Thyroid gland (tissue), 4 donors: Measurements from ENCODE around the gene ASCC1. TPM values are rescaled to one million over a fixed set of nuclear protein-coding genes. Genes with fewer than 3 reads are reported as not detected.
"Not testable (repeated sequence)": the region's sequence is repeated elsewhere in the genome, so short reads cannot be mapped to it uniquely, and the experiment has no call there.

Experiments used
- DNase-seq, 2 donors: peaks; one replicate each; pipeline ENCODE4 v3.0.0-alpha.2; 2019
- H3K27ac ChIP-seq, 3 donors: fragments of 200-600 bp; sonication (generic); 1 replicate in 2 of 3; 2 replicates in 1 of 3; pipeline ENCODE4 v1.5.1; 2016 to 2019; ENCODE audit warnings: mild to moderate bottlenecking in 1 of 3, moderate library complexity in 1 of 3
- H3K27me3 ChIP-seq: fragments of 200-600 bp; sonication (generic); one replicate; pipeline ENCODE4 v1.5.1; 2019
- H3K36me3 ChIP-seq, 2 donors: fragments of 200-600 bp; sonication (generic); one replicate each; pipeline ENCODE4 v1.5.1; 2016 to 2019
- H3K4me1 ChIP-seq, 2 donors: fragments of 200-600 bp; sonication (generic); one replicate each; pipeline ENCODE4 v1.5.1; 2017 to 2019
- H3K4me3 ChIP-seq, 3 donors: fragments of 200-600 bp; sonication (generic); replicated peaks in 1 of 3; 1 replicate in 2 of 3; 2 replicates in 1 of 3; pipeline ENCODE4 v1.5.1; 2016; ENCODE audit warnings: mild to moderate bottlenecking in 1 of 3
- H3K9me3 ChIP-seq: fragments of 200-600 bp; sonication (generic); one replicate; pipeline ENCODE4 v1.5.1; 2017
- POLR2A ChIP-seq, 2 donors: fragments of 450-650 bp; IDR thresholded peaks; one replicate each; pipeline ENCODE4 v1.6.1; 2017; ENCODE audit warnings: antibody characterized with exemption in 2 of 2, mild to moderate bottlenecking in 2 of 2, moderate library complexity in 1 of 2
- WGBS, 2 donors: methylation state at CpG; one replicate each; pipeline ENCODE4 v1.1.5; 2017; 5-methylcytosine and 5-hydroxymethylcytosine counted together
- intact Hi-C: fragments of 100-400 bp; cut with DNase I; formaldehyde crosslinking; loops from one replicate; pipeline ENCODE4 v1.15.1; 2023
- total RNA-seq, 4 donors: library from RNA; depleted of rRNA; stranded (reverse); fragments of >200 nt; gene quantifications; one replicate each; pipeline ENCODE4 v1.2.3, GENCODE V29; 2016
- TF ChIP-seq, protein P1 (sequence below), 6 experiments: fragments of 200-600 bp in 3 of 6; fragments of 450-650 bp in 3 of 6; sonication (generic) in 3 of 6; IDR thresholded peaks; one replicate each; pipeline ENCODE4 v1.5.1; 2016 to 2019; ENCODE audit warnings: antibody characterized with exemption in 6 of 6, mild to moderate bottlenecking in 2 of 6, inconsistent platforms in 1 of 6, moderate library complexity in 1 of 6

The ASCC1 gene
- total RNA-seq, 4 donors from 2014 or later, result 26.7 to 30.3 (median 28.1) TPM

DNA sequence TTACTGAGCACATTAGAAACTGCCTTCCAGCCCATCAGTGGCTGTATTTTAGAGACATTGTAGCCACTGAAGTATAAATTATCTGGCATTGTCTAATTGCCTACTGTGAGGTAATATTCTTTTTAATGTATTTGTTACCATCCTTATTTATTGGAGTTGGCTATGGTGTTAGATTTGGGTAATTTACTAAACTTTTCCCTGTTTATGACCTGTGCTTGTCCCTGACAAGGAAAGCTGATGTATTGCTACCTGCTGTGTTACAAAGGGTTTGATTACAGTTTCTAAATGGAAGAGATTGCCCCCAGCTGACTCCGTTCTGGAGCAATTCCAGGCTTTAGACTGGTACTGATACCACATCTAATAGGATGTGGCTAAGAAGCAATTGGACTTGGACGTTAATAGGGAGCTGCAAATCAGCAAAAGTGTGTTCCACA, 12.3 kb upstream of the ASCC1 start:
- TF ChIP-seq POLR2A (IDR thresholded peaks at IDR 0.05), result no peak
- TF ChIP-seq, protein P1, sequence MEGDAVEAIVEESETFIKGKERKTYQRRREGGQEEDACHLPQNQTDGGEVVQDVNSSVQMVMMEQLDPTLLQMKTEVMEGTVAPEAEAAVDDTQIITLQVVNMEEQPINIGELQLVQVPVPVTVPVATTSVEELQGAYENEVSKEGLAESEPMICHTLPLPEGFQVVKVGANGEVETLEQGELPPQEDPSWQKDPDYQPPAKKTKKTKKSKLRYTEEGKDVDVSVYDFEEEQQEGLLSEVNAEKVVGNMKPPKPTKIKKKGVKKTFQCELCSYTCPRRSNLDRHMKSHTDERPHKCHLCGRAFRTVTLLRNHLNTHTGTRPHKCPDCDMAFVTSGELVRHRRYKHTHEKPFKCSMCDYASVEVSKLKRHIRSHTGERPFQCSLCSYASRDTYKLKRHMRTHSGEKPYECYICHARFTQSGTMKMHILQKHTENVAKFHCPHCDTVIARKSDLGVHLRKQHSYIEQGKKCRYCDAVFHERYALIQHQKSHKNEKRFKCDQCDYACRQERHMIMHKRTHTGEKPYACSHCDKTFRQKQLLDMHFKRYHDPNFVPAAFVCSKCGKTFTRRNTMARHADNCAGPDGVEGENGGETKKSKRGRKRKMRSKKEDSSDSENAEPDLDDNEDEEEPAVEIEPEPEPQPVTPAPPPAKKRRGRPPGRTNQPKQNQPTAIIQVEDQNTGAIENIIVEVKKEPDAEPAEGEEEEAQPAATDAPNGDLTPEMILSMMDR (IDR thresholded peaks at IDR 0.05), result no peak
- Histone ChIP-seq H3K9me3 (no peaks in the 10 kb centered on the region), H3K4me3 (no peak overlapping the region), H3K27me3 (no peaks in the 10 kb centered on the region), H3K4me1 (peaks cover 12 to 21% of the 10 kb centered on the region in 2 donors), H3K27ac (peak overlapping the region in 1 of 3 donors; percentile 54), H3K36me3 (peaks cover 17 to 26% of the 10 kb centered on the region in 2 donors)
- DNase-seq, result no peak
- intact Hi-C loops, result loop anchor here (10.0 kb wide), 1 partner anchor 274 kb away; no protein-coding TSS in a partner anchor
- WGBS, 2 donors, result 81 to 88% methylated on average over 2 of the region's 2 CpGs

DNA sequence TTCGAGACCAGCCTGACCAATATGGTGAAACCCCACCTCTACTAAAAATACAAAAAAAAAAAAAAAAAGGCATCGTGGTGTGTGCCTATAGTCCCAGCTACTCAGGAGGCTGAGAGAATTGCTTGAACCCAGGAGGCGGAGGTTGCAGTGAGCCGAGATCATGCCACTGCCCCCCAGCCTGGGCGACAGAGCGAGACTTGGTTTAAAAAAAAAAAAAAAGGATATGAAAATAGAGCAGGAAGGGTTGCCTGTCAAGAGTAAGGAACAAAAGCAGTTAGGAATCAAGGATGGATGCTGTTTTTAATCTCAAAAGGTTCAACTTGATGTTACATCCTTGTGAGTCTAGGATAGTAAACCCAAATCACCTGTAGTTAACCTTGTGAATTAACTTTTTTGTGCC, 11.8 kb upstream of the ASCC1 start:
- H3K4me1 ChIP-seq, result peaks cover 12 to 25% of the 10 kb centered on the region in 2 donors
- intact Hi-C loops, result loop anchor here (10.0 kb wide), 1 partner anchor 273 kb away; no protein-coding TSS in a partner anchor
- TF ChIP-seq, protein P1 (IDR thresholded peaks at IDR 0.05), result no peak
- no peak for TF ChIP-seq POLR2A (IDR thresholded peaks at IDR 0.05)
- H3K27me3 ChIP-seq, result no peaks in the 10 kb centered on the region
- DNase-seq, result no peak
- no peak overlapping the region for H3K4me3 ChIP-seq
- H3K27ac ChIP-seq, result peak overlapping the region in 1 of 3 donors; percentile 29
- H3K9me3 ChIP-seq, result no peaks in the 10 kb centered on the region
- WGBS, 2 donors, result 83 to 87% methylated on average over 6 of the region's 6 CpGs
- peaks cover 12 to 21% of the 10 kb centered on the region in 2 donors for H3K36me3 ChIP-seq

DNA sequence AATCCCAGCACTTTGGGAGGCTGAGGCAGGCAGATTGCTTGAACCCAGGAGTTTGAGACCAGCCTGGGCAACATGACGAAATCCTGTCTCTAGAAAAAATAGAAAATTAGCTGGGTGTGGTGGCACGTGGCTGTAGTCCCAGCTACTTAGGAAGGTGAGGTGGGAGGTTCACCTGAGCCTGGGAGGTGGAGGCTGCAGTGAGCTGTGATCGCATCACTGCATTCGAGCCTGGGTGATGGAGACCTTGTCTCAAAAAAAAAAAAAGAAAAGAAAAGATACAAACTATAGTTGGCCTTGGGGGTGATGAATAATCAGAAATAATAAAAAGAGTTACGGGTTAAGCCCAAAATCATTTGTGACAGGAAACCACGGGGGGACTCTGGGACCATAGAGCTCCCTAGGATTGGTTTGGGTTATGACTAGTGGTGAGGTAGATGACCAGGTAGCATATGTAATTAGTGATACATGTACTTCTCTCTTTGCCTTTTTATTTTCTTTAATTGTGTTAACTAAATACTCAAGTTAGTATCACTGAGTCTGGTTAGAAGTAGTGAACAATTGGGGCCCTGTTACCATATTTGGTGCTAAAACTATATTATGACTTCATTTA, 10.4 kb upstream of the ASCC1 start:
- 82% methylated on average over 6 of the region's 6 CpGs for WGBS, 2 donors
- Histone ChIP-seq H3K36me3 (peaks cover 11 to 14% of the 10 kb centered on the region in 2 donors), H3K27me3 (no peaks in the 10 kb centered on the region), H3K27ac (peak overlapping the region in 1 of 3 donors; percentile 12), H3K4me3 (no peak overlapping the region), H3K4me1 (peaks cover 12 to 29% of the 10 kb centered on the region in 2 donors), H3K9me3 (no peaks in the 10 kb centered on the region)
- no peak for DNase-seq
- intact Hi-C loops, result loop anchor here (10.0 kb wide), 1 partner anchor 272 kb away; no protein-coding TSS in a partner anchor
- TF ChIP-seq, protein P1 (IDR thresholded peaks at IDR 0.05), result no peak
- no peak for TF ChIP-seq POLR2A (IDR thresholded peaks at IDR 0.05)

DNA sequence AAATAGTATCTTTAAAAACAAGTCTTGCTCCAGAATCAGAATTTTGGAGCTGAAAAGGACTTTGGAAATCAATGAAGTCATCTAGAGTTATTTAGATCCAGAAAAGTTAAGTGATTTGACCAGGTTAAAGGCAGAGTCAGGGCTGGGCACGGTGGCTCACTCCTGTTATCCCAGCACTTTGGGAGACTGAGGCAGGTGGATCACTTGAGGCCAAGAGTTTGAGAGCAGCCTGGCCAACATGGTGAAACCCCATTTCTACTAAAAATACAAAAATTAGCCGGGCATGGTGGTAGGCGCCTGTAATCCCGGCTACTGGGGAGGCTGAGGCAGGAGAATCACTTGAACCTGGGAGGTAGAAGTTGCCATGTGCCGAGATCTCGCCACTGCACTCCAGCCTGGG, 8.1 kb upstream of the ASCC1 start:
- peaks cover 8 to 18% of the 10 kb centered on the region in 2 donors for H3K4me1 ChIP-seq
- not testable (repeated sequence) for H3K27me3 ChIP-seq, DNase-seq, H3K4me3 ChIP-seq, H3K9me3 ChIP-seq
- H3K27ac ChIP-seq, result peak overlapping the region; percentile 57 to 83 (median 72)
- 89 to 93% methylated on average over 6 of the region's 6 CpGs for WGBS, 2 donors
- intact Hi-C loops, result loop anchor here (10.0 kb wide), 1 partner anchor 269 kb away; no protein-coding TSS in a partner anchor
- peaks cover 5 to 17% of the 10 kb centered on the region in 2 donors for H3K36me3 ChIP-seq

DNA sequence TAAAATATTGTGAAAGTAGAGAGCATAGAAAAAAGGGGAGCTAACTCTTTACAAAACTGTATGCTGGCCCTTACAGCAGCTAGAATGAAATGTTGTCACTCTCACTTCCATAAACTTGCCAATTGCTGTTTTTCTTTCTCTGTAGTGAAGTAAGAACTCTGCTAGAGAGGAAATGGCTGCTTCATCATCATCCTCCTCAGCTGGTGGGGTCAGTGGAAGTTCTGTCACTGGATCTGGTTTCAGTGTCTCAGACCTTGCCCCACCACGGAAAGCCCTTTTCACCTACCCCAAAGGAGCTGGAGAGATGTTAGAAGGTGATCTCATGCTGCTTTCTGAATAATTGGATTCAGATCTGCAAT, 7.6 kb upstream of the ASCC1 start:
- Histone ChIP-seq H3K27ac (peak overlapping the region; percentile 57 to 83 (median 72)), H3K27me3 (no peaks in the 10 kb centered on the region), H3K9me3 (no peaks in the 10 kb centered on the region), H3K4me3 (no peak overlapping the region), H3K4me1 (peaks cover 8 to 21% of the 10 kb centered on the region in 2 donors), H3K36me3 (peaks cover 5 to 17% of the 10 kb centered on the region in 2 donors)
- 46 to 50% methylated on average over 1 of the region's 1 CpG for WGBS, 2 donors
- intact Hi-C loops, result loop anchor here (10.0 kb wide), 1 partner anchor 269 kb away; no protein-coding TSS in a partner anchor
- no peak for TF ChIP-seq POLR2A (IDR thresholded peaks at IDR 0.05)
- TF ChIP-seq, protein P1 (IDR thresholded peaks at IDR 0.05), result no peak
- DNase-seq, result no peak
